HUES6 (cell line): ENCODE data around the gene OSBPL10.
"Not testable (repeated sequence)": the region's sequence is repeated elsewhere in the genome, so short reads cannot be mapped to it uniquely, and the experiment has no call there.

Experiments used
- H3K27ac ChIP-seq: 2 replicates; pipeline ENCODE4 v1.7.0; 2013; ENCODE audit warnings: low read depth, mild to moderate bottlenecking, low read length, inconsistent platforms
- H3K27me3 ChIP-seq: 2 replicates; pipeline ENCODE4 v1.6.1; 2013; ENCODE audit warnings: low read length; ENCODE audit not compliant: control insufficient read depth, insufficient read depth
- H3K36me3 ChIP-seq: 2 replicates; pipeline ENCODE4 v1.6.1; 2013; ENCODE audit warnings: low read length; ENCODE audit not compliant: control insufficient read depth, insufficient read depth
- H3K4me1 ChIP-seq: 2 replicates; pipeline ENCODE4 v1.6.1; 2013; ENCODE audit warnings: low read length; ENCODE audit not compliant: control insufficient read depth, insufficient read depth
- H3K4me3 ChIP-seq: 2 replicates; pipeline ENCODE4 v1.5.1; 2013; ENCODE audit warnings: low read depth, low read length
- H3K9ac ChIP-seq: one replicate; pipeline ENCODE4 v1.6.1; 2013; ENCODE audit warnings: mild to moderate bottlenecking, low read length
- H3K9me3 ChIP-seq: 2 replicates; pipeline ENCODE4 v1.6.1; 2013; ENCODE audit warnings: low read depth, low read length; ENCODE audit not compliant: control insufficient read depth, insufficient read depth

Gene OSBPL10, protein sequence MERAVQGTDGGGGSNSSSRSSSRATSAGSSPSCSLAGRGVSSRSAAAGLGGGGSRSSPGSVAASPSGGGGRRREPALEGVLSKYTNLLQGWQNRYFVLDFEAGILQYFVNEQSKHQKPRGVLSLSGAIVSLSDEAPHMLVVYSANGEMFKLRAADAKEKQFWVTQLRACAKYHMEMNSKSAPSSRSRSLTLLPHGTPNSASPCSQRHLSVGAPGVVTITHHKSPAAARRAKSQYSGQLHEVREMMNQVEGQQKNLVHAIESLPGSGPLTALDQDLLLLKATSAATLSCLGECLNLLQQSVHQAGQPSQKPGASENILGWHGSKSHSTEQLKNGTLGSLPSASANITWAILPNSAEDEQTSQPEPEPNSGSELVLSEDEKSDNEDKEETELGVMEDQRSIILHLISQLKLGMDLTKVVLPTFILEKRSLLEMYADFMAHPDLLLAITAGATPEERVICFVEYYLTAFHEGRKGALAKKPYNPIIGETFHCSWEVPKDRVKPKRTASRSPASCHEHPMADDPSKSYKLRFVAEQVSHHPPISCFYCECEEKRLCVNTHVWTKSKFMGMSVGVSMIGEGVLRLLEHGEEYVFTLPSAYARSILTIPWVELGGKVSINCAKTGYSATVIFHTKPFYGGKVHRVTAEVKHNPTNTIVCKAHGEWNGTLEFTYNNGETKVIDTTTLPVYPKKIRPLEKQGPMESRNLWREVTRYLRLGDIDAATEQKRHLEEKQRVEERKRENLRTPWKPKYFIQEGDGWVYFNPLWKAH

GRCh38 chr3:31981206-31982181 lies at the start of gene OSBPL10, which contains the start of gene ZNF860:
Gene OSBPL10 (minus strand): TSS chr3:31981262. CDS start chr3:31981179, 83 bp downstream.
Gene ZNF860 (plus strand): TSS chr3:31981750. CDS start chr3:31989080, 7,330 bp downstream.
- H3K36me3 ChIP-seq: no peaks in the 10 kb centered on the region; the same call in 1 of the 2 replicates
- 0 out of 2 replicates have a peak within 1 kb of the TSS, but pooled peaks have one; percentile 30 for H3K27ac ChIP-seq
- H3K9ac ChIP-seq: peak within 1 kb of the TSS; percentile 68
- H3K4me3 ChIP-seq: peak within 1 kb of the TSS; percentile 87
- peaks cover 10% of the 10 kb centered on the region; the same call in 1 of the 2 replicates for H3K4me1 ChIP-seq
- H3K27me3 ChIP-seq: peaks cover 18% of the 10 kb centered on the region; the same call in 1 of the 2 replicates
- H3K9me3 ChIP-seq: no peaks in the 10 kb centered on the region

GRCh38 chr3:32026593-32026992 lies 45.5 kb upstream of the OSBPL10 start:
- Histone ChIP-seq H3K9ac (no peak overlapping the region), H3K4me3 (no peak overlapping the region), H3K27me3 (no peaks in the 10 kb centered on the region), H3K36me3 (no peaks in the 10 kb centered on the region), H3K4me1 (no peaks in the 10 kb centered on the region), H3K27ac (no peak overlapping the region), H3K9me3 (no peaks in the 10 kb centered on the region)

- Histone ChIP-seq H3K36me3 (no peaks in the 10 kb centered on the region), H3K27ac (no peak overlapping the region), H3K4me1 (no peaks in the 10 kb centered on the region), H3K9me3 (no peaks in the 10 kb centered on the region), H3K9ac (no peak overlapping the region), H3K27me3 (no peaks in the 10 kb centered on the region), H3K4me3 (no peak overlapping the region)
These were observed 41.9 kb upstream of the OSBPL10 start for GRCh38 chr3:32022947-32023346.

DNA sequence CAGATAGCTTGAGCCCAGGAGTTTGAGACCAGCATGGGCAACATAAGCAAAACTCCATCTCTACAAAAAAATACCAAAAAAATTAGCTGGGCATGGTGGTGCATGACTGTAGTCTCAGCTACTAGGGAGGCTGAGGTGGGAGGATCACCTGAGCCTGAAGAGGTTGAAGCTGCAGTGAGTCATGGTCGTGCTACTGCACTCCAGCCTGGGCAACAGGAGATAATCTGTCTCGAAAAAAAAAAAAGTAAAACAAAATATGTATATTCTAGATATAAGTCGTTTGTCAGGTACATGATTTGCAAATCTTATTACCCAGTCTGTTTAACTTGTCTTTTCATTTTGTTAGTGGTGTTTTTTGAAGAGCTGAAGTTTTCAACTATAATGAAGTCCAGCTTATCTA lies 40.7 kb upstream of the OSBPL10 start:
- H3K36me3 ChIP-seq: no peaks in the 10 kb centered on the region
- no peaks in the 10 kb centered on the region for H3K4me1 ChIP-seq
- no peak overlapping the region for H3K27ac ChIP-seq
- H3K27me3 ChIP-seq: no peaks in the 10 kb centered on the region
- H3K9ac ChIP-seq: no peak overlapping the region
- no peaks in the 10 kb centered on the region for H3K9me3 ChIP-seq
- no peak overlapping the region for H3K4me3 ChIP-seq

DNA sequence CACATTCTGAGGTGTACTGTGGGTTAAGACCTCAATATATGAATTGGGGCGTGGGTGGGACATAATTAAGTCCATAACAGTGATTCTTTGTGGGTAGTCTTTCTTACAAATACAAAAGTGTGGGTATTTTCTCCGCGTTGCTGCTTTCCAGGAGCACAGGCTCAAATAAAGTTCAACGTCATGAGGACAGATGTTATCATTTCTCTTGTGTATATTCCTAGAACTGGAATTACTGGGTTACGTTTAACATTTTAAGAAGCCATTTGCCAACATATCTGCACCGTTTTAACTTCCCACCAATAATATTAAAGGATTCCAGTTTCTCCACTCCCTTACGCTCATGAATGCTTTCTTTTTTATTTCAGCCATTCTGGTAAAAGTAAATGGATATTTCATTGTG lies 40.1 kb upstream of the OSBPL10 start:
- Histone ChIP-seq H3K27ac (no peak overlapping the region), H3K4me1 (no peaks in the 10 kb centered on the region), H3K4me3 (no peak overlapping the region), H3K9ac (no peak overlapping the region), H3K9me3 (no peaks in the 10 kb centered on the region), H3K27me3 (no peaks in the 10 kb centered on the region), H3K36me3 (no peaks in the 10 kb centered on the region)

DNA sequence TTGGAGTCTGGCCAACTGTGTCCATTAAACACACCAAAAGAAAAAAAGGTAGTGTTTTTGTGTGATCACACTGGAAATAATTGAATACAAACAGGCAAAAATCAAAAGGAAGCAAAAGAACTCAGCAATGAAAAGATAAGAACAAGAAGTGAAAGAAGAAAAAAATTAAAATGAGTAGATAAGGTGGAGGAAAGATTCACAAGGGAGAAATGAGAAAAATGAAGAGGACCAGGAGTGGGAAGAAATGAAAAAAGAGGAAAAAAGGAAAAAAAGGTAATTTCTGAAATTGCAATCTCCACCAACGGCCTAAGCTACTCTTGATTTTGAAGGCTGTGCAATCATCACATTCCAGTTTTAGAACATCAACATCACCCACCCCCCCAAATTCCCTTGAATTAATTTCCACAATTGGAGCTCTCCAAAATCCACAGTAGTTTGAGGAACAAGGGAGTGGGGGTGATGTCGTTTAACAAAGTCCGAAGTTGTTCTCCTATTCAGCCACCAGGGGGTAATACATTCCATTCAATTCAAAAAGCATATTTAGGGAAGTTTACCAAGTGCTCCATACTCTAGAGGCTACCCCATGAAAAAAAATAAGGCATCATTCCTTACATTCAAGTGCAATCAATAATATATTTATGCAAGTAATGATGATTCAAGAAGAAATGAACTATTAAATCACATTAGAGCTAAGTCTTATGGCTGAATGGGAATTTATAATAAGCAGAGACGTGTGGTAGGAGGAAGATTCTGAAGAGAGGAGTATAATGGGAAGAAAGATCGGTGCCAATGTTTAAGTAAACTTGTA lies 37.9 kb upstream of the OSBPL10 start:
- H3K9me3 ChIP-seq: no peaks in the 10 kb centered on the region
- no peaks in the 10 kb centered on the region for H3K36me3 ChIP-seq
- H3K4me1 ChIP-seq: no peaks in the 10 kb centered on the region
- H3K27ac ChIP-seq: no peak overlapping the region
- H3K27me3 ChIP-seq: no peaks in the 10 kb centered on the region
- H3K4me3 ChIP-seq: no peak overlapping the region
- no peak overlapping the region for H3K9ac ChIP-seq

GRCh38 chr3:32017286-32017685 lies 36.2 kb upstream of the OSBPL10 start:
- no peak overlapping the region for H3K9ac ChIP-seq
- no peaks in the 10 kb centered on the region for H3K4me1 ChIP-seq
- H3K36me3 ChIP-seq: no peaks in the 10 kb centered on the region
- H3K27me3 ChIP-seq: no peaks in the 10 kb centered on the region
- H3K27ac ChIP-seq: no peak overlapping the region
- no peaks in the 10 kb centered on the region for H3K9me3 ChIP-seq
- H3K4me3 ChIP-seq: no peak overlapping the region

DNA sequence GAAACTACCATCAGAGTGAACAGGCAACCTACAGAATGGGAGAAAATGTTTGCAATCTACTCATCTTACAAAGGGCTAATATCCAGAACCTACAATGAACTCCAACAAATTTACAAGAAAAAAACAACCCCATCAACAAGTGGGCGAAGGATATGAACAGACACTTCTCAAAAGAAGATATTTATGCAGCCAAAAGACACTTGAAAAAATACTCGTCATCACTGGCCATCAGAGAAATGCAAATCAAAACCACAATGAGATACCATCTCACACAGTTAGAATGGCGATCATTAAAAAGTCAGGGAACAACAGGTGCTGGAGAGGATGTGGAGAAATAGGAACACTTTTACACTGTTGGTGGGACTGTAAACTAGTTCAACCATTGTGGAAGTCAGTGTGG lies 34.6 kb upstream of the OSBPL10 start:
- not testable (repeated sequence) for H3K4me1 ChIP-seq, H3K27me3 ChIP-seq, H3K4me3 ChIP-seq, H3K9me3 ChIP-seq, H3K9ac ChIP-seq, H3K36me3 ChIP-seq, H3K27ac ChIP-seq

GRCh38 chr3:32010699-32011098 lies 29.6 kb upstream of the OSBPL10 start:
- H3K27ac ChIP-seq, H3K27me3 ChIP-seq, H3K4me3 ChIP-seq, H3K4me1 ChIP-seq, H3K36me3 ChIP-seq, H3K9me3 ChIP-seq, H3K9ac ChIP-seq: not testable (repeated sequence)

DNA sequence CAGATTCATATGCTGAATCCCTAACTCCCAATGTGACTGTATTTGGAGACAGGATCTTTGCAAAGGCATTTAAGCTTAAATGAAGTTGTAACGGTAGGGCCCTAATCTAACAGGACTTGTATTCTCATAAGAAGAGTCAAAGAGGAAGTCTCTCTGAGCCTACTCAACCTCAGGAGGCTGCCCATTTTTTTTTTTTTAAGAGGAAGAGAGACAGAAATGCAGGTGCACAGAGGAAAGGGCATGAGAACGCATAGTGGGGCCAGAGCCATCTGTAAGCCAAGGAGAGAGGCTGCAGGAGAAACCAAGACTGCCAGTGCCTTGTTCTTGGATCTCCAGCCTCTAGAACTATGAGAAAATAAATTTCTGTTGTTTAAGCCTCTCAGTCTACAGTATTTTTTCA lies 28.9 kb upstream of the OSBPL10 start:
- Histone ChIP-seq H3K4me1 (no peaks in the 10 kb centered on the region), H3K9ac (no peak overlapping the region), H3K36me3 (no peaks in the 10 kb centered on the region), H3K4me3 (no peak overlapping the region), H3K27ac (no peak overlapping the region), H3K9me3 (peaks cover 5% of the 10 kb centered on the region; the same call in 1 of the 2 replicates), H3K27me3 (no peaks in the 10 kb centered on the region)
